Measurements from ENCODE around the gene ZCCHC10.

Gene ZCCHC10

GRCh38 chr5:133035224-133035623, 8.9 kb upstream of the ZCCHC10 start:
- DNase-seq (ENCODE audit: extremely low read depth, insufficient read length), result no peak
- H3K36me3 ChIP-seq (ENCODE audit: control insufficient read depth, insufficient read depth, low read length), result no peaks in the 10 kb centered on the region

GRCh38 chr5:133034064-133034463, 7.7 kb upstream of the ZCCHC10 start:
- no peak for DNase-seq (ENCODE audit: extremely low read depth, insufficient read length)

More at GRCh38 chr5:133035224-133035623, 8.9 kb upstream of the ZCCHC10 start:
- Histone ChIP-seq H3K4me3 (replicated peaks; ENCODE audit: low read depth, low read length) (no peak overlapping the region), H3K27me3 (replicated peaks; ENCODE audit: control insufficient read depth, insufficient read depth, low read length) (no peaks in the 10 kb centered on the region)
- TF ChIP-seq CTCF (IDR thresholded peaks at IDR 0.05; ENCODE audit: insufficient read depth, low read length, poor library complexity, severe bottlenecking), result no peak

GRCh38 chr5:133032852-133033742, 6.7 kb upstream of the ZCCHC10 start:
- no peaks in the 10 kb centered on the region for H3K27me3 ChIP-seq (replicated peaks; ENCODE audit: control insufficient read depth, insufficient read depth, low read length)
- no peak overlapping the region for H3K4me3 ChIP-seq (replicated peaks; ENCODE audit: low read depth, low read length)
- H3K36me3 ChIP-seq (ENCODE audit: control insufficient read depth, insufficient read depth, low read length), result no peaks in the 10 kb centered on the region
- TF ChIP-seq CTCF (IDR thresholded peaks at IDR 0.05; ENCODE audit: insufficient read depth, low read length, poor library complexity, severe bottlenecking), result no peak
- DNase-seq (ENCODE audit: extremely low read depth, insufficient read length), result peak; percentile 37

More at GRCh38 chr5:133034064-133034463, 7.7 kb upstream of the ZCCHC10 start:
- H3K36me3 ChIP-seq (ENCODE audit: control insufficient read depth, insufficient read depth, low read length), result no peaks in the 10 kb centered on the region
- H3K27me3 ChIP-seq (replicated peaks; ENCODE audit: control insufficient read depth, insufficient read depth, low read length), result no peaks in the 10 kb centered on the region
- H3K4me3 ChIP-seq (replicated peaks; ENCODE audit: low read depth, low read length), result no peak overlapping the region
- no peak for TF ChIP-seq CTCF (IDR thresholded peaks at IDR 0.05; ENCODE audit: insufficient read depth, low read length, poor library complexity, severe bottlenecking)

GRCh38 chr5:133030343-133031005, 4.1 kb upstream of the ZCCHC10 start:
- Histone ChIP-seq H3K27me3 (replicated peaks; ENCODE audit: control insufficient read depth, insufficient read depth, low read length) (no peaks in the 10 kb centered on the region), H3K4me3 (replicated peaks; ENCODE audit: low read depth, low read length) (no peak overlapping the region), H3K36me3 (ENCODE audit: control insufficient read depth, insufficient read depth, low read length) (no peaks in the 10 kb centered on the region)
- TF ChIP-seq CTCF (IDR thresholded peaks at IDR 0.05; ENCODE audit: insufficient read depth, low read length, poor library complexity, severe bottlenecking), result no peak
- DNase-seq (ENCODE audit: extremely low read depth, insufficient read length), result no peak

- Histone ChIP-seq H3K27me3 (replicated peaks; ENCODE audit: control insufficient read depth, insufficient read depth, low read length) (no peaks in the 10 kb centered on the region), H3K4me3 (replicated peaks; ENCODE audit: low read depth, low read length) (no peak overlapping the region), H3K36me3 (ENCODE audit: control insufficient read depth, insufficient read depth, low read length) (no peaks in the 10 kb centered on the region)
- no peak for TF ChIP-seq CTCF (IDR thresholded peaks at IDR 0.05; ENCODE audit: insufficient read depth, low read length, poor library complexity, severe bottlenecking)
- DNase-seq (ENCODE audit: extremely low read depth, insufficient read length), result no peak
Observed at GRCh38 chr5:133029416-133029815, 3.1 kb upstream of the ZCCHC10 start.

All from GM06990 (cell line).